GM21576 (cell line): ENCODE results near the gene SGK1.

ENCODE experiments used
- ATAC-seq: cut with Tn5 transposase; IDR thresholded peaks from one replicate; pipeline ENCODE4 v1.9.1; 2021; ENCODE audit warnings: mild to moderate bottlenecking, moderate library complexity; ENCODE audit not compliant: unreplicated experiment

The SGK1 gene

GRCh38 chr6:134317471-134318131 lies at the start of gene SGK1:
SGK1 (minus strand) TSS chr6:134318112; CDS start chr6:134317460, 652 bp downstream.
- ATAC-seq = no peak

DNA sequence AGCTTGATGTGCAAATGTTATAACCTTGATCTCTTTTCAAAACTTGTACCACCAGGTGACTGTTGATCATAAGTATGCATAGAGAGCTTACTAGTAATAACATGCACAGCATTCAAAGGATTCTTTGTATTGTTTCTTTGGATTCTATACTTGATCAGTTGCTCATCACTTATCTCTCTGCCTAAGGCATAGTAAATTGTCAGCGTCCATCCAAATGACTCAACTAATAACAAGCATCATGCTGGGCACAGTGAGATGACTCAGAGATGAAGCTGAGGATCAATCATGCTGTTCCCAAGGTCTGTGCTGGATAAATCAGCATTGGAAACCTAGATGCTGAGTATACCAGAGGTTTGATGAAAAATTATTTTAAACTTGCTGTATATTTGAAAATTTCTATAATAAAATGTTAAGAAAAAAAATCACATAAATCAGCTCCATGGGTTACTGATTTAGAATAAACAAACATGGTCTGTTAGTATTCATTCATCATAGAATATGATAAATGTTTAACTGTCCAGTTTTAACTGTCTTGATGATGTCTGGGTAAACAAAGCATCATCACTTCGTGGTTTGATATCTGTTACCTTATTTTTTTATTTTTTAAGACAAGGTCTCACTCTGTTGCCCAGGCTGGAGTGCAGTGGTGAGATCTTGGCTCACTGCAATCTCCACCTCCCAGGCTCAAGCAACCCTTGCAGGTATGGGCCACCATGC lies 45.6 kb upstream of the SGK1 start:
- no peak for ATAC-seq

DNA sequence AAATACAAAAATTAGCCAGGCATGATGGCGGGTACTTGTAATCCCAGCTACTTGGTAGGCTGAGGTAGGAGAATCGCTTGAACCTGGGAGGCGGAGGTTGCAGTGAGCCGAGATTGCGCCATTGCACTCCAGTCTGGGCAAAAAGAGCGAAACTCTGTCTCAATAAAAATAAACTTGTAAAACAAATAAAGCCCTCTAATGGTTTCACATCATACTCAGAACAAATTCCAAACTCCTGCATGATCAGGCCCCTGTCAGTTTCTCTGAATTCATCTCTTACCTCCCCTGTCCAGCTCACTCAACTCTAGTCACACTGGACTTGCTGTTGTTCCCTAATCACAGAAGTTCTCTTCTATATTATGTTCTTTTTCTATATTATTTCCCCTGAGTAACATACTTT lies 43.1 kb upstream of the SGK1 start:
- ATAC-seq = no peak

DNA sequence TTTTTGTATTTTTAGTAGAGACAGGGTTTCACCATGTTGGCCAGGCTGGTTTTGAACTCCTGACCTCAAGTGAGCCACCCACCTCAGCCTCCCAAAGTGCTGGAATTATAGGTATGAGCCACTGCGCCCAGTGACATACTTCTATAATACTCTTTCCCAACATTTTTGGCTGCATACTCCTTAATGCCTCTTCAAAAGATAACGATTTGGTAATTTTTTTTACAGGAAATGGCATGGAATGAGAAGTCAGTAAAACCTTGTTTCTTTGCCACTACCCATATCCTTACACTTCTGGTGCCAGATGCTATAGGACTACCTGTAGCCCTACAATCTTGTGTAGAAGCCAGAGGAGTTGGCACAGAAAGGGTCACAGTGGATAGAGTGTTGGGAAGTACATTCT lies 41.4 kb upstream of the SGK1 start:
- no peak for ATAC-seq

GRCh38 chr6:134358320-134358719 lies 40.4 kb upstream of the SGK1 start:
- ATAC-seq = no peak

DNA sequence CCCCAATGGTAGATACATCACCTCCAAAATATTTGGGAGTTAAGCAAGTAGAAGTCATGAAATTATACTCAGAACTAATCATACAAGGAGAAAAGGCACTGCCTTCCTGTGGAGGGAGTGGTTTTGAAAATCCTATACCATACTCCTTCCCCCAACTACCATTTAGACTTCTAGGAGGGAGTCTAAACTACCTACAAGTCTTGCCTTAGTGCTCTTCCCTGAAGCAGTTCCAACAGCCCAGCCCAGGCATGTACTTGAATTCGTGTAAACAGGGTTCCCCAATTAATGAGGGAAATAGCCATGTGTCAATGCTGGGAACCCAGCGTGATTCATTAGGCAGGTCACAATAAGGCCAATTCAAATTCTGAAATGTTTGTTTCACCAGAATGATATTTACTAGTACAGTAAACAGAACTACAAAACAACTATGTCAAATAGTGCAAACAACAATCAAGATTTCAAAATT lies 39.1 kb upstream of the SGK1 start:
- ATAC-seq = no peak

DNA sequence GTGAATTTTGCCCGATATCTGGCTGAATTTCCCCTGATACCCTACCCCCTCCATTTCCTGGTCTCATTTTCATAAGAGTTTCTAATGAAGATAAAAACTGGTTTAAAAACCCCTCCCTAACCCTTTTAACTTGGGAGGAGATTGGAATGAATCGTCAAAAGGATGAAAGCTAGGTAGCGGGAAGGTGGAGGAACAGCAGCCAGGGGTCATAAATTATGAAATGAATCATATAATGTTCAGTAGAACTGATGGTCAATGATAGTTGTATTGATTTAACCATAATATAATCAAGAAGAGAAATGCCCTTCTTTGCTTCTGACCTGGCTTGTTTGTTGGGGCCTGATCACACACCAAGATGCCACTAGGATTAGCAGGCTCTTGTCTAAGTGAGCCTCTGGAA lies 38.5 kb upstream of the SGK1 start:
- no peak for ATAC-seq

DNA sequence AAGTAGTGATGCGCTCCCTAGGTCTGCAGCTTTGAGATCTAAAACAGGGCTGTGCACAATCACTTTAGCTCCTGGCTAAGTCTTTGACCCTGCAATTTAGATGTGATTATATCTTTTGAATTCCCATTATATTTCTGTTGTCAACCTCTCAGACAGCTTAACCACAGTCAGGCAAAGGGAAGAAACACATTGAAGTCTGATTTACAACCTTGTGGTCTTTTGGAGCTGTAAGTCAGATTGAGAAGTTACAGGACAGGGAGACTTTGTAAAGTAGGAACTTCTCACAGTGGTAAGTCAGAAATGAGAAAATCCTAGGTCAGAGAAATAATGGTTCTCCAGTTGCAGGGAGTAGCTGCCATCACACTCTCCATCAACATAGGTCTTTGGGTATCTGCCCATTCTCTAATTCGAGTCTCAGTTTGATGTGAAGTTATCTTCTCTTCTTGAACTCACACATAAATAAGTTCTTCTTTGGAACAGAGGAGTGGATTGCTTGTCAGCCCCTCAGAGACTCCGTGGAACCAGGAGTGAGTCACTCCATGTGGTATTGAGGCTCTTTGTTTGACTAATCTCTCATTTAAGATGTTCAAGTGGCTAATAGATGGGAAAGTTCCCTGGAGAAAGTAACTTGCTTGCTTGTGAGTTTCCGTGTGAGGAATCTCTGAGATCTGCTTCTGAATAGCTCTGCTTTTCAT lies 35.0 kb upstream of the SGK1 start:
- no peak for ATAC-seq

- no peak for ATAC-seq
These were observed 33.9 kb upstream of the SGK1 start for GRCh38 chr6:134351615-134352474.

- no peak for ATAC-seq
These were observed 30.2 kb upstream of the SGK1 start for GRCh38 chr6:134347885-134348805.

DNA sequence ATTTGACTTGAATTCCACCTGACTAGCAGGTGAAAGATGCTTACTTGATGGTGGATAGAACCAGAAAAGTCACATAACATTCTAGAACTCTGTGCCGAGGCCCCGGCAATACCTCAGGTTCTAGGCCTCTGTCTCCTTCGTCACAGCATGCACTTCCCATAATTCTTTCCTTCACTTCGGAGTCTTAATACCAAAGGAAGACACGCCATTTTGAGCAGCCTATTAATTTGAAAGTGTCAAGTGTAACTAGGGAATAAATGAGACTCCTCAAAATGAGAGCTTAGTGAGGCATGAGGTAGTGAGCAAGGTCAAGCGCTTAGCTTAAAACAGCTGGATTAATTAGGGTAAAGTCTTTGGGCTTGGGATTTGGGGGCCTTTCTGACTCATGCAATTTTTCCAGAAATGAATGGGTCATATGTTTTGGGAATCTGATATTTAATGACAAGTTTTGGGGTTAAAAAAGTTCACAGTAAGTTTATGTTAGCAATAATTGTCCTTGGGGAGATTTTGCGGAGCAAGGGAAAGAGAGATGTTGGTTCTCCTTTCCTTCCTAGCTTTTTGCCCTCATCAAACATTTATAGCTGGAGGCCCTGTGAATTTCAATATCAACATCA lies 29.1 kb upstream of the SGK1 start:
- no peak for ATAC-seq

DNA sequence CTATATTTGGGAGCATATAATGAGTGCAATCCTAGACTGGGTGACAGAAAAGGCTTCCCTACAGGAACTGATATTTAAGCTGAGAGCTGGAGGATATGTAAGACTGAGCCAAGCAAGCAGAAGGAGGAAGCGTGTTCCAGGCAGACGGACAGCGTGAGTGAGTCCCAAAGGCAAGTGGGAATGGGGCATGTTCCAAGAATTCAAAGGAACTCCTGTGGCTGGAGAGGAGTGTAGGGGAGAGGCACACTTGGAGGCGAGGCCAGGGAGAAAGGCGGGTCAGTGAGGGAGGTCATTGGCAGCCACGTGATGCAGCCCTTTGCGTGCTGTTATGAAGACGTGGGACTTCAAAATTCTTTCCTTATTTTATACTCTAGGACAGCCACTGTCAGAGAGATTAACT lies 27.9 kb upstream of the SGK1 start:
- no peak for ATAC-seq

DNA sequence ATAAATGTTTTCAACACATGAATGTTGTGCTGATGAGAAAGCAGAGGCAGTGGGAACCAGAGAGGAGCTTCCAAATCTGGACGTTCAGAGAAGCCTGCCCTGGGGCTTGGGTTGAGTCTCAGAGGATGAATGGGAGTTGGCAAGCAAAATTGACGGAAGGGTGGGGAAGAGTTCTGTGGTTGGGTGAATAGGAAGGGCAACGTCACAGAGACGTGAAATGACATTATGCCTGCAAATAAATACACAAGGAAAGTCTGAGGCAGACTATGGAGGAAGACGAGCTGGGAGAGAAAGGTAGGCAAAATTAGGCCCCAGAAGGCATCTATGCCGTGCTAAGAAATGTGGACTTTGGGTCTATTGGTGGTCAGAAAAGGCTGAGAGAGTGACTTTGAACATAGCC lies 25.2 kb upstream of the SGK1 start:
- no peak for ATAC-seq

- no peak for ATAC-seq
These were observed 24.2 kb upstream of the SGK1 start for GRCh38 chr6:134341999-134342567.

- ATAC-seq = no peak
These were observed 22.5 kb upstream of the SGK1 start for GRCh38 chr6:134340179-134340975.

DNA sequence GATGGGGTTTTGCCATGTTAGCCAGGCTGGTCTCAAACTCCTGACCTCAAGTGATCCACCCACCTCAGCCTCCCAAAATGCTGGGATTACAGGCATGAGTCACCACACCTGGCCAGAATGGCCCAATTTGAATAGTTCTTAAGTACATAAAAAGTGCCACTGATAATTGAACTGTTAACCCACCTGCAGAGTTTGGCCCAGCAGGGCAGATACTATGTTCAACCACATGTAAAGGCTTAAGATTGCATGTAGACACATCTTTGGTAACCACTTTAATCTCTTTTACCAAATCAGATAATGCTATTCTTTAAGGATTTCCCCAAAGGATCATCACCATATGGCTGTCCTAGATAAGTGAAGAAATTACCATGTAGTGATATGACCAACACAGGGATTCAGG lies 21.3 kb upstream of the SGK1 start:
- ATAC-seq = no peak

DNA sequence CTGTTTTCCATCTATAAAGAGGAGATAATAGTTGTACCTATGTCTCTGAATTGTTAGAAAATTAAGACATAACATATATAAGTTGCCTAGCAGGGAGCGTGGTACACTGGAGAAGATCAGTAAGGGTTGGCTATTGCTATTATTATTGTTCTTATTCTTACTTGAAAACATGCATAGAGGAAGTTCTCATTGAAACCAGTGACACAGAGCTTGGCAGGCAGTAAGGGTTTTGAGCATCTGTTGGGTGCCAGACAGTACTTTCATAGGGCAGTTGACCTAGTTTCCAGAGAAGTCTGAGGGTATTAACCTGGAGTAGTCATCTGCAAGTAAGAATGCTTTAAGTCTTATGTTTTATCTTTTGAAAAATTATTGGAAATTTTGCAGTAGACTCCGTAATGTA lies 13.3 kb upstream of the SGK1 start:
- no peak for ATAC-seq

- ATAC-seq = no peak
These were observed 12.6 kb upstream of the SGK1 start for GRCh38 chr6:134330555-134330954.
